GM04503 (cell line): ENCODE data around the gene XPOT.
A peak's percentile ranks its signal among the peaks of the same experiment; 100 is the strongest.

Source experiments
- DNase-seq: peaks from one replicate; pipeline ENCODE4 v3.0.0-alpha.2; 2012; ENCODE audit warnings: low read depth

Gene XPOT

GRCh38 chr12:64427988-64428387 is 23.8 kb downstream of the XPOT start:
- DNase-seq = no peak

- no peak for DNase-seq
These were observed 24.8 kb downstream of the XPOT start for GRCh38 chr12:64428956-64429355.

- DNase-seq = no peak
These were observed 26.7 kb downstream of the XPOT start for GRCh38 chr12:64430886-64431285.

GRCh38 chr12:64431791-64432190 is 27.6 kb downstream of the XPOT start:
- DNase-seq = no peak

GRCh38 chr12:64433915-64434314 is 29.7 kb downstream of the XPOT start:
- DNase-seq = no peak

- no peak for DNase-seq
These were observed 35.9 kb downstream of the XPOT start for GRCh38 chr12:64440100-64440499.

GRCh38 chr12:64445490-64445889 is 41.3 kb downstream of the XPOT start:
- no peak for DNase-seq

- no peak for DNase-seq
These were observed 42.1 kb downstream of the XPOT start for GRCh38 chr12:64446295-64446694.

GRCh38 chr12:64450057-64450640 is 46.0 kb downstream of the XPOT start:
- no peak for DNase-seq

GRCh38 chr12:64450711-64451486 is 46.7 kb downstream of the XPOT start:
- DNase-seq = no peak

GRCh38 chr12:64451687-64452558 is 47.7 kb downstream of the XPOT start, which contains the start of gene TBK1:
Gene TBK1 (plus strand): TSS chr12:64452120. CDS start chr12:64455871, 3,751 bp downstream.
- DNase-seq = peak; percentile 40

GRCh38 chr12:64452559-64453329 is 48.6 kb downstream of the XPOT start:
- peak; percentile 67 for DNase-seq

- no peak for DNase-seq
These were observed 51.3 kb downstream of the XPOT start for GRCh38 chr12:64455506-64455905.

GRCh38 chr12:64456119-64456518 is 51.9 kb downstream of the XPOT start:
- DNase-seq = no peak

- no peak for DNase-seq
These were observed 52.8 kb downstream of the XPOT start for GRCh38 chr12:64457032-64457431.

- DNase-seq = no peak
These were observed 53.3 kb downstream of the XPOT start for GRCh38 chr12:64457466-64457865.

GRCh38 chr12:64457923-64458322 is 53.7 kb downstream of the XPOT start:
- no peak for DNase-seq

GRCh38 chr12:64459394-64459891 is 55.3 kb downstream of the XPOT start:
- DNase-seq = no peak

- peak; percentile 97 for DNase-seq
These were observed 57.6 kb downstream of the XPOT start for GRCh38 chr12:64461634-64462414.

- DNase-seq = no peak
These were observed 62.0 kb downstream of the XPOT start for GRCh38 chr12:64466178-64466577.

- DNase-seq = no peak
These were observed 64.8 kb downstream of the XPOT start for GRCh38 chr12:64468966-64469365.
